K562 (cell line): ENCODE measurements around the gene UMAD1. TPM values are rescaled to one million over a fixed set of nuclear protein-coding genes. Genes with fewer than 3 reads are reported as not detected.

Experiments used
- ATAC-seq: fragments of 200-7000 bp; cut with Tn5 transposase; 3 replicates; pipeline ENCODE4 v1.9.1; 2020; ENCODE audit warnings: moderate library complexity
- BruUV-seq: library from RNA; stranded (reverse); fragments of 400-500 nt; replicated peaks from 2 replicates; lab custom pipeline; 2021; lab: Mats Ljungman, UMichigan
- CTCF ChIA-PET: fragments of 300-600 bp; formaldehyde crosslinking; extraction: SDS; loops from one replicate; lab custom pipeline; 2021; ENCODE audit warnings: low intra/inter-chr PET ratio; lab: Yijun Ruan, JAX
- POLR2A ChIA-PET: fragments of 300-600, 350-650 bp; sonication (Branson Sonifier 250); formaldehyde crosslinking; extraction: SDS; loops from one replicate; lab custom pipeline; 2021; ENCODE audit warnings: antibody characterized with exemption, inconsistent platforms; lab: Yijun Ruan, JAX
- DNase-seq, 4 experiments: peaks; one replicate each; pipeline versions ENCODE4 v3.0.0 to v3.0.0-alpha.2; 2011 to 2018; ENCODE audit warnings: low spot score in 3 of 4, mixed read lengths in 3 of 4; ENCODE audit errors: extremely low read depth in 1 of 4
- FAIRE-seq: peaks from 2 replicates; lab custom pipeline; 2011; peaks lifted over from hg19 to GRCh38; lab: Jason Lieb, UNC
- H2AFZ ChIP-seq: 2 replicates; pipeline ENCODE4 v1.6.0; 2011; ENCODE audit warnings: low read depth, low read length, control low read depth, inconsistent platforms
- H3K27ac ChIP-seq: fragments of 200-600 bp; 3 replicates; pipeline ENCODE4 v1.8.0; 2011; ENCODE audit warnings: low read depth, mild to moderate bottlenecking, control low read depth, inconsistent platforms, low read length, moderate library complexity, mixed read lengths; ENCODE audit errors: extremely low read depth
- H3K27me3 ChIP-seq, 2 experiments: fragments of 300-600 bp in 1 of 2; 2 replicates in 1 of 2; 3 replicates in 1 of 2; pipeline versions ENCODE4 v1.6.0 to v1.8.0; 2011; ENCODE audit warnings: inconsistent platforms in 2 of 2, low read length in 2 of 2, mild to moderate bottlenecking in 1 of 2, mixed read lengths in 1 of 2, moderate library complexity in 1 of 2; ENCODE audit not compliant: control insufficient read depth in 2 of 2, insufficient read depth in 2 of 2
- H3K36me3 ChIP-seq: fragments of 300-600 bp; 3 replicates; pipeline ENCODE4 v1.8.0; 2011; ENCODE audit warnings: mild to moderate bottlenecking, low read length, inconsistent platforms; ENCODE audit not compliant: control insufficient read depth, insufficient read depth
- H3K4me1 ChIP-seq, 2 experiments: fragments of 200-600 bp in 1 of 2; replicated peaks in 1 of 2; 2 replicates in 1 of 2; 3 replicates in 1 of 2; pipeline versions ENCODE4 v1.5.1 to v1.8.0; 2011; ENCODE audit warnings: inconsistent platforms in 2 of 2, low read length in 2 of 2, mild to moderate bottlenecking in 1 of 2, mixed read lengths in 1 of 2, moderate library complexity in 1 of 2; ENCODE audit not compliant: control insufficient read depth in 2 of 2, insufficient read depth in 2 of 2
- H3K4me2 ChIP-seq: 2 replicates; pipeline ENCODE4 v1.6.1; 2011; ENCODE audit warnings: low read length, control low read depth, inconsistent platforms, mixed read lengths; ENCODE audit not compliant: insufficient read depth
- H3K4me3 ChIP-seq: fragments of 200-600 bp; sonication (generic), shearing (Covaris generic); 2 replicates; pipeline ENCODE4 v1.5.1; 2016; ENCODE audit warnings: control low read depth, inconsistent platforms
- H3K79me2 ChIP-seq: fragments of 200-600 bp; 3 replicates; pipeline ENCODE4 v1.8.0; 2011; ENCODE audit warnings: low read length, inconsistent platforms; ENCODE audit not compliant: control insufficient read depth, insufficient read depth
- H3K9ac ChIP-seq, 2 experiments: 2 replicates each; pipeline versions ENCODE4 v1.6.0 to v1.6.1; 2011; ENCODE audit warnings: low read depth in 2 of 2, low read length in 2 of 2, control low read depth in 1 of 2, inconsistent platforms in 1 of 2, mild to moderate bottlenecking in 1 of 2, mixed read lengths in 1 of 2; ENCODE audit not compliant: insufficient read depth in 1 of 2
- H3K9me1 ChIP-seq: one replicate; pipeline ENCODE4 v1.6.0; 2011; ENCODE audit warnings: inconsistent platforms, mild to moderate bottlenecking, low read length, moderate library complexity; ENCODE audit not compliant: control insufficient read depth, insufficient read depth
- H3K9me3 ChIP-seq: replicated peaks from 2 replicates; pipeline ENCODE4 v1.5.1; 2011; ENCODE audit warnings: low read depth, low read length, inconsistent platforms; ENCODE audit not compliant: control insufficient read depth, insufficient read depth
- H4K20me1 ChIP-seq: replicated peaks from 2 replicates; pipeline ENCODE4 v1.6.1; 2011; ENCODE audit warnings: low read length, inconsistent platforms, mixed read lengths; ENCODE audit not compliant: control insufficient read depth, insufficient read depth
- CBFA2T2 ChIP-seq: fragments of 450-650 bp; conservative IDR thresholded peaks from 2 replicates; pipeline ENCODE4 v1.6.1; 2017; ENCODE audit warnings: mild to moderate bottlenecking
- ELF2 ChIP-seq: fragments of 250-450 bp; sonication (Bioruptor Pico); IDR thresholded peaks from 2 replicates; pipeline ENCODE4 v1.5.0; 2021; ENCODE audit warnings: mild to moderate bottlenecking
- ETV5 ChIP-seq: sonication (generic); formaldehyde crosslinking; IDR thresholded peaks from 2 replicates; pipeline ENCODE4 v1.4.0; 2020; ENCODE audit warnings: low read depth, mild to moderate bottlenecking, missing genetic modification reagents
- GATA2 ChIP-seq: sonication (generic); formaldehyde crosslinking; IDR thresholded peaks from 2 replicates; pipeline ENCODE4 v1.4.0; 2020; ENCODE audit warnings: mild to moderate bottlenecking, missing genetic modification reagents
- GTF2E2 ChIP-seq: fragments of 200-800 bp; sonication (Bioruptor generic); IDR thresholded peaks from 2 replicates; pipeline ENCODE4 v1.6.1; 2016; ENCODE audit warnings: missing genetic modification characterization, missing compliant biosample characterization
- HMG20A ChIP-seq: fragments of 450-650 bp; formaldehyde crosslinking; conservative IDR thresholded peaks from 2 replicates; pipeline ENCODE4 v1.4.0; 2020; ENCODE audit warnings: mild to moderate bottlenecking, mixed read lengths
- IFI16 ChIP-seq: fragments of 250-450 bp; sonication (Bioruptor Pico); IDR thresholded peaks from 2 replicates; pipeline ENCODE4 v2.1.2; 2022; ENCODE audit warnings: mild to moderate bottlenecking, inconsistent platforms
- RFX5 ChIP-seq: IDR thresholded peaks from 2 replicates; pipeline ENCODE4 v1.6.1; 2011; ENCODE audit warnings: low read depth, mild to moderate bottlenecking, improper control_type of control experiment, low read length
- ZNF143 ChIP-seq: sonication (generic); formaldehyde crosslinking; IDR thresholded peaks from 2 replicates; pipeline ENCODE4 v1.9.0; 2022; ENCODE audit warnings: mild to moderate bottlenecking, missing genetic modification reagents
- ZNF551 ChIP-seq: fragments of 250-450 bp; sonication (Bioruptor Pico); IDR thresholded peaks from 2 replicates; pipeline ENCODE4 v1.5.0; 2021; ENCODE audit warnings: mild to moderate bottlenecking, moderate library complexity
- WGBS: fragments of 100-300 bp; shearing (Covaris generic); methylation state at CpG from one replicate; pipeline ENCODE4 v1.1.6; 2016; ENCODE audit warnings: low coverage, mixed read lengths; ENCODE audit not compliant: insufficient coverage; ENCODE audit errors: missing lambda C conversion rate; 5-methylcytosine and 5-hydroxymethylcytosine counted together
- in situ Hi-C: fragments of 300-500 bp; cut with MboI; formaldehyde crosslinking; loops from 4 replicates; pipeline ENCODE4 v1.15.0; 2018; ENCODE audit warnings: inconsistent platforms, mixed read lengths
- intact Hi-C: fragments of 100-400 bp; cut with micrococcal nuclease; formaldehyde crosslinking; loops from 2 replicates; pipeline ENCODE4 v1.14.2; 2022
- polyA plus RNA-seq, 8 experiments: library from polyadenylated mRNA; depleted of rRNA in 4 of 8; stranded (reverse) in 5 of 8; unstranded in 3 of 8; fragments of >200 nt; fragmentation: Nextera tagmentation in 2 of 8; fragmentation: Illumina TruSeq in 1 of 8; extraction: Ambion mirVana in 2 of 8; extraction: Trizol in 1 of 8; gene quantifications; 2 replicates each; pipeline versions ENCODE4 v1.2.1 to v1.2.3, GENCODE V29; 2011 to 2014; ENCODE audit warnings: inconsistent platforms in 1 of 8, missing spikeins in 1 of 8
- total RNA-seq, 7 experiments: library from RNA; depleted of rRNA in 6 of 7; stranded (reverse); fragments of >200 nt in 6 of 7; fragmentation: Illumina TruSeq in 2 of 7; extraction: Trizol in 2 of 7; gene quantifications; 2 replicates each; pipeline versions ENCODE4 v1.2.1 to v1.2.3, GENCODE V29; 2011 to 2021; ENCODE audit warnings: low replicate concordance in 1 of 7

The UMAD1 gene
- total and polyA plus RNA-seq, 9 of the 15 experiments (the other 6 are each of a cell fraction or from before 2014, with no cell fraction given), result 9.0 to 26.7 (median 13.3) TPM

- intact Hi-C loops, result no loop called here
- Histone ChIP-seq H3K4me1 (no peaks in the 10 kb centered on the region), H3K27me3 (no peaks in the 10 kb centered on the region), H3K79me2 (no peaks in the 10 kb centered on the region), H3K4me2 (no peak overlapping the region), H3K9me3 (no peaks in the 10 kb centered on the region), H2AFZ (no peak overlapping the region), H4K20me1 (no peaks in the 10 kb centered on the region), H3K36me3 (peaks cover 5% of the 10 kb centered on the region; the same call in 2 of the 3 replicates), H3K9ac (no peak overlapping the region), H3K9me1 (no peaks in the 10 kb centered on the region), H3K27ac (no peak overlapping the region), H3K4me3 (no peak overlapping the region)
- in situ Hi-C loops, result no loop called here
- WGBS, result 17% methylated on average over 3 of the region's 3 CpGs
- POLR2A ChIA-PET, result no interaction called here
- FAIRE-seq (no peak), DNase-seq (no peak), ATAC-seq (no peak)
- CTCF ChIA-PET, result no interaction called here
- TF ChIP-seq ELF2, result no peak
- no TSS peak for BruUV-seq
Observed at GRCh38 chr7:7671361-7671760, 30.8 kb downstream of the UMAD1 start.

- Histone ChIP-seq H3K9ac (no peak overlapping the region), H4K20me1 (no peaks in the 10 kb centered on the region), H3K4me1 (no peaks in the 10 kb centered on the region), H2AFZ (no peak overlapping the region), H3K9me1 (no peaks in the 10 kb centered on the region), H3K27ac (no peak overlapping the region), H3K79me2 (no peaks in the 10 kb centered on the region), H3K9me3 (no peaks in the 10 kb centered on the region), H3K4me3 (no peak overlapping the region), H3K36me3 (peaks cover 5% of the 10 kb centered on the region; the same call in 2 of the 3 replicates), H3K27me3 (no peaks in the 10 kb centered on the region), H3K4me2 (no peak overlapping the region)
- intact Hi-C loops, result no loop called here
- ATAC-seq (no peak), DNase-seq (no peak), FAIRE-seq (no peak)
- in situ Hi-C loops, result no loop called here
- ChIA-PET CTCF (no interaction called here), POLR2A (no interaction called here)
- 66% methylated on average over 6 of the region's 6 CpGs for WGBS
- no peak for TF ChIP-seq ZNF551 (CRISPR knock-in tag)
- TF ChIP-seq IFI16, result no peak
- TF ChIP-seq HMG20A, result no peak
- no peak for TF ChIP-seq GATA2
- no peak for TF ChIP-seq ETV5 (CRISPR knock-in tag)
- TF ChIP-seq GTF2E2, result no peak
- TF ChIP-seq RFX5, result no peak
- no peak for TF ChIP-seq ZNF143 (CRISPR knock-in tag)
- no peak for TF ChIP-seq CBFA2T2
- BruUV-seq, result no TSS peak
Observed at GRCh38 chr7:7672545-7673239, 32.1 kb downstream of the UMAD1 start.
